HG03575 (cell line): ENCODE results near the gene P2RY1.
"Not testable (repeated sequence)": the region's sequence is repeated elsewhere in the genome, so short reads cannot be mapped to it uniquely, and the experiment has no call there.

ENCODE experiments used
- ATAC-seq: cut with Tn5 transposase; IDR thresholded peaks from one replicate; pipeline ENCODE4 v1.9.1; 2021; ENCODE audit not compliant: unreplicated experiment, insufficient number of reproducible peaks, low FRiP score; ENCODE audit errors: extremely low read depth

The P2RY1 gene

DNA sequence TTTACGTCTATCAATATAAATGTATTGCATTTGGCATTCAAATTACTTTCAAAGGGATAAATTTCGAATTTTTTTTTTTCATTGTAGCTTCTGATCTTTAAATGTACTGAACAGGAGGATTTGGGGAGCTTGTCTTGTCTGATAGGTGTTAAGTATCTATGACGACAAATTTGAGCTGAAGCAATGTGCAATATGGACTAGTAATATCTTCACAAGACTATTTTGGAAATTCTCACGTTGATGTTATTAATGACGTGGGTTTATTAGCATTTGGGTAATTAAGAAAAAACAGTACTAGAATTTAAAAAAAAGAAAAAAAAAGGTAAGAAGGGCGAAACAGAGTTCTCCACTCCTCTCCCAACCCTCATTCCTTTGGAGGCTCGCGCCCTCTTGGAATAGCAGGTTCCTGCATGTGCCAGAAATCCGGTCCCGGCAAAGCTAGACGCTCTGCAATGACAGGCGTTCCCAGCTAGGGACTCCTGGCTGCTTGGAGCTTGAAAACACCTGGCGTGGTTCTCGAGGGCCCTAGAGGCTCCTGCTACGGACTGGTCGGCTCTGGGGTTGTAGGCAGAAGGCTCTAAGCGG is 648 bp upstream of the P2RY1 start:
- ATAC-seq: no peak

DNA sequence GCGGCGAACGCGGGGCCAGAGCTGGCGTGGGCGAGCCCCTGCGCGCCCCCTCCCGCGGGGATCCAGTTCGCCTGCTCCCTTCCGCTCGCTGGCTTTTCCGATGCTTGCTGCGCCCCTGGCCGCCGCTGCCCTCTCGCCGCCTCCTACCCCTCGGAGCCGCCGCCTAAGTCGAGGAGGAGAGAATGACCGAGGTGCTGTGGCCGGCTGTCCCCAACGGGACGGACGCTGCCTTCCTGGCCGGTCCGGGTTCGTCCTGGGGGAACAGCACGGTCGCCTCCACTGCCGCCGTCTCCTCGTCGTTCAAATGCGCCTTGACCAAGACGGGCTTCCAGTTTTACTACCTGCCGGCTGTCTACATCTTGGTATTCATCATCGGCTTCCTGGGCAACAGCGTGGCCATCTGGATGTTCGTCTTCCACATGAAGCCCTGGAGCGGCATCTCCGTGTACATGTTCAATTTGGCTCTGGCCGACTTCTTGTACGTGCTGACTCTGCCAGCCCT is 721 bp downstream of the P2RY1 start:
- ATAC-seq: no peak

DNA sequence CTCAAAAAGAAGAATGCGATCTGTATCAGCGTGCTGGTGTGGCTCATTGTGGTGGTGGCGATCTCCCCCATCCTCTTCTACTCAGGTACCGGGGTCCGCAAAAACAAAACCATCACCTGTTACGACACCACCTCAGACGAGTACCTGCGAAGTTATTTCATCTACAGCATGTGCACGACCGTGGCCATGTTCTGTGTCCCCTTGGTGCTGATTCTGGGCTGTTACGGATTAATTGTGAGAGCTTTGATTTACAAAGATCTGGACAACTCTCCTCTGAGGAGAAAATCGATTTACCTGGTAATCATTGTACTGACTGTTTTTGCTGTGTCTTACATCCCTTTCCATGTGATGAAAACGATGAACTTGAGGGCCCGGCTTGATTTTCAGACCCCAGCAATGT is 1.3 kb downstream of the P2RY1 start:
- no peak for ATAC-seq

DNA sequence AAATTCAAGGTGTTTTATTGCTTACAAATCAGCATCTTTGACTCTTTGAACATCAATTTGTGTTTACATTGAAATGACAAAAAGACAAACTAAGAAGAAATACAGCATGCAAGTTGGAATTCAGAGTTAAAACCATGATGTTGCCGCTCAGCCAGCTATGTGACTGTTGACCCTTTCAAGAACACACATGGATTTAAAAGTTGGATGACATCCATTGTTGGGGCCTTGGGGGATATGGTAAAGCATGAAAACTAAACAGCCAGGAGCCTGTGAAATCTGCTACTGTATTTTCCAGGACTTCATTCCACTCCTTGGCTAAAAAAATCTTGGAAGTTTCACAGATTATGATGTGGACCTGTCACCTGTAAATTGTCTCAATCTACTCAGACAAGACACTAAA is 4.6 kb downstream of the P2RY1 start:
- ATAC-seq: no peak

DNA sequence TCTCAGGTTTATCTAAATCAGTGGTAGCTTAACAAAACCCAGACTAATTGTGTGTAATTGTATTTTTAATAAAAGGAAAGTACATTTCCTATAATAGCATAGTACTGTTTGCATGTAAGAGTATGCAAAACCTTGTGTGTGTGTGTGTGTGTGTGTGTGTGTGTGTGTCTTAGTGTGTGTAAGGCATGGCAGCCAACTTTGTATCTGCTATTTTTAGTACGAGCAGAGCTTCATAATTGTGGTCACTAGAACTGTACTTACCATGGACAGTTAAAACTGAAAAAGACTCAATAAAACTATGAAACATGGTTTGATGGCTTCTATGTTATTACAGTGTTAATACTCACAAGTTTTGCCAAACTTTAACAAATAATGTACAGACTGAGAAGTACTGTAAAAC is 6.2 kb downstream of the P2RY1 start:
- no peak for ATAC-seq

DNA sequence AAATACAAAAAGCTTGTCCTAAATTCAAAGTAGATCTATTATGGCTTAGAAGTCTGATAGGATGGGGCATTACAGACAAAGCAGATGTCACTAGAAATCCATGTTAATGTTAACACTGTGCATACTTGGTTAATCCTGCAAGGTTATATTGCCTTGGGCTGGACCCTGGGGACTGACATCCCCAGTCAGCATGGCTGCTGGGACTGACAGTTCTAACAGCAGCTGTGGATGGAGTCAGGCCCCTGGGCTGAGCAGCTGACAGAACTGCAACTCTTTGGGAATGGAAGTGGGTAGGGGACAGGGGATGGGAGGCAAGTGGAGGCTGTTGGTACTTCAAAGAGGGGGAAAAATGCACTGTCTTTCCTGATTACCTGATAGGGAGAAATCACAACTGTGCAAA is 7.5 kb downstream of the P2RY1 start:
- no peak for ATAC-seq

DNA sequence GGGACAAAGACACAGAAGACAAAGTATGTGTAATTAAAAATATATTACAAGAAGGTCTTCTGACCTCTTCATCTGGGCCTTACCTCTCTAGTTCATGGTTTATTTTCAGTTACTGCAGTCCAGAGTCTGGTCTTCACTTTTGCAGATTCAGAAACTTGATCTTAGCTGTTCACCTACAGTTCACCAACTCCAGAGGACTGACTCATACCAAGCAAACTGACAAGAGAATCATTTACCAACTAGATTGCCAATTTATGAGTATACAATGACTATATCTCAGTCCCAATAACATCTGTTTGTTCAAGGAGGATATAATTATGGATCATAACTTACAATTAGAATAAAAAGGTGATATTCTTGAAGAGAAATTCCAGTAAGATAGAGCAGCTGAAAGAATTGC is 9.0 kb downstream of the P2RY1 start:
- ATAC-seq: no peak

DNA sequence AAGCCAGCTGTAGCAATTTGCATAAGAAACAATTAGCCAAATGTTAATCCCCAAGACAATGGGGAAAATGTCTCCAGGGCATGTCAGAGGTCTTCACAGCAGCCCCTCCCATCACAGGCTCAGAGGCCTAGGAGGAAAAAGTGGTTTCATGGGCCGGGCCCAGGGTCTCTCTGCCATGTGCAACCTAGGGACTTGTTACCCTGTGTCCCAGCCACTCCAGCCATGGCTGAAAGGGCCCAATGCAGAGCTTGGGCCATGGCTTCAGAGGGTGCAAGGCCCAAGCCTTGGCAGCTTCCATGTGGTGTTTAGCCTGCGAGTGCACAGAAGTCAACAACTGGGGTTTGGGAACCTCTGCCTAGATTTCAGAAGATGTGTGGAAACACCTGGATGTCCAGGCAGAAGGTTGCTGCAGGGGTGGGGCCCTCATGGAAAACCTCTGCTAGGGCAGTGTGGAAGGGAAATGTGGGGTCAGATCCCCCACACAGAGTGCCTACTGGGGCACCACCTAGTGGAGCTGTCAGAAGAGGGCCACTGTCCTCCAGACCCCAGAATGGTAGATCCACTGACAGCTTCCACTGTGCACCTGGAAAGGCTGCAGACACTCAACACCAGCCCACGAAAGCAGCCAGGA is 11.8 kb downstream of the P2RY1 start:
- ATAC-seq: not testable (repeated sequence)

DNA sequence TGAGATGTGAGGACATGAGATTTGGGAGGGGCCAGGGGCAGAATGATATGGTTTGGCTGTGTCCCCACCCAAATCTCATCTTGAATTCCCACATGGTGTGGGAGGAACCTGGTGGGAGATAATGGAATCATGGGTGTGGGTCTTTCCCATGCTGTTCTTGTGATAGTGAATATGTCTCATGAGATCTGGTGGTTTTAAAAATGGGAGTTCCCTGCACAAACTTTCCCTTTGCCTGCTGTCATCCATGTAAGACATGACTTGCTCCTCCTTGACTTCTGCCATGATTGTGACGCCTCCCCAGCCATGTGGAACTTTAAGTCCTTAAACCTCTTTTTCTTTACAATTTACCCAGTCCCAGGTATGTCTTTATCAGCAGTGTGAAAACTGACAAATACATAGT is 12.7 kb downstream of the P2RY1 start:
- not testable (repeated sequence) for ATAC-seq

DNA sequence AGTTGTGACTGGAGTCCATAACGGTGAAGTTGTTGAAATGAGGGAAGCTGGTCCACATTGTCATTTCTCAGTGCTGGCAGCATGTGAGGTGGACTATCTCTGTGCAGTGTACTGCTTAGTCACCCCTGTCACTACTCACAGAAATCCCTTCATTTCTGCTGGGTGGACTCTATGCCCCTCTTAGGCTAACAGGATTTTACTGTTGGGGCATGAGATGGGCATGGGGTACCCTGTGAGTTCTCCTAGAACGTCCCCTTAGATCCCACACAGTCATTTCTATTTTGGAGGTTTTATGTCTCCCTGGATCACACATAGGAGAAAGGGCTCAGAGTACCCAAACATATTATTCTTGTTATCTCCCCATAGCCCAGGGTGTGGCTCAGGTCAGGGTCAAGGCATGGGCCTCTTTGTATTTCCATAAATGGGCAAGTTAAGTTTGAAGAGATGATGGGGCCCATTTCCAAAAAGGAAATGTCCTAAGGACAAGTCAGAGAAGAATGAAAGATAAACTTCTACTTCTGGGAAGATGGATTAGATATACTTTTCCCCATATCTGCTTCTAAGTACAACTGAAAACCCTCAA is 15.2 kb downstream of the P2RY1 start:
- no peak for ATAC-seq

DNA sequence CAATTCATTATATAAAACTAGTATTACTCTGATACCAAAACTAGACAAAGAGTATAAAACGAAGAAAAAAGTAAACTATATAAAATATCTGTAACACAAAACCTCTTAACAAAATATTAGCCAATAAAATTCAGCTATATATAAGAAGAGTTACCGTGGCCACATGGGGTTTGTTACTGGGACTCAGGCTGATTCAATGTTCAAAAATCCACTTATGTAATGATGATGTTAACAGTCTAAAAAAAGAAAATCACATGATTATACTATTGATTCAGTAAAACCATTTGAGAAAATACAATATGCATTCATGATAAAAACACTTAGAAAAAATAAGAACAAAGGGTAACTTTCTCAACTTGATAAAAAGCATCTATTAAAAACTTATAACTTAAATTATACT is 18.3 kb downstream of the P2RY1 start:
- no peak for ATAC-seq

DNA sequence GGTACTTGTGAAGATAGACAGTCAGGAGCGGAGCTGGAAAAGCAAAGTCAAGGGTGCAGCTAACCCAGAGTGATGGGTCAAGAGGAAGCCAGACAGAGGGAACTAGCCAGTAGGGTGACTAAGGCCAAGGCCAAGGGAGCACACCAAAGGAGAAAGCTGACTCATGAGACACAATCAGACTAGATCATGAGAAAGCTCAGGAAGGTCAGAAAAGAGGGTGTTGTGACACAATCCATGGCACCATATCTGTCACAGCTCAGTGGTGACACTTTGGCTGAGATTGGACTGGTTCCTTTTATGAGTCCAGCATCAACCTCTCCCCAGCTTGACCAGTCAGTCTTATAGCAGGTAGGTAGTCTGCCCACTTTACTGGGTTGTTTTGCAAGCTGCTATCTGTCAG is 22.2 kb downstream of the P2RY1 start:
- no peak for ATAC-seq

DNA sequence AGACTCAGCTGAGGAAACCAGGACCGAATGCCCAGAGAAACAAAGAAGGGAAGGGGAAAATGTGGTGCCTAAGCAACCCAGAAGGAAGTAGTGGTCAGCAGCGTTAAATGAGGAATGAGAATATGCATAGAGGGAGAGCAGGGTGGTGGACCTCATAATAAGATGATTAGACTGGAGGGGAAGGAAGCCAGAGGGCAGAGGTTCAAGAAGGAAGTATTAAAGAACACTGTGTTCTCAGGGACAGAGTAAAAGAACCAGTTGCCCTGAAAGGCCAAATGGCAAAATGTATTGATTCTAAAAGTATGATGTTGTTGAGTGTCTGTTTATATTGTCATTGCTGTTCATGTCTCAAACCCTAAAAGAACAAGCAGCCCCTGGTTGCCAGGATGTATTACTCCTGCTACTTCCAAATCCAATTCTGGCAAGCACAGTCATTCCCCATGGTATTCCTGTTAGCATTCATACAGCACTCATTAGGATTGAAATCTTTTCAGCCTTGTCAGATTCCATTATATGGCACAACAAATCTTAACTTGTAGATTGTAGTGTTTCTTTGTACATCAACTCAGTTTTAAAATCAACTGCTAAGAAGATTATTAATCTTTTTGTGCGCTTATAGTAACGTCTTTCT is 23.4 kb downstream of the P2RY1 start:
- ATAC-seq: no peak

DNA sequence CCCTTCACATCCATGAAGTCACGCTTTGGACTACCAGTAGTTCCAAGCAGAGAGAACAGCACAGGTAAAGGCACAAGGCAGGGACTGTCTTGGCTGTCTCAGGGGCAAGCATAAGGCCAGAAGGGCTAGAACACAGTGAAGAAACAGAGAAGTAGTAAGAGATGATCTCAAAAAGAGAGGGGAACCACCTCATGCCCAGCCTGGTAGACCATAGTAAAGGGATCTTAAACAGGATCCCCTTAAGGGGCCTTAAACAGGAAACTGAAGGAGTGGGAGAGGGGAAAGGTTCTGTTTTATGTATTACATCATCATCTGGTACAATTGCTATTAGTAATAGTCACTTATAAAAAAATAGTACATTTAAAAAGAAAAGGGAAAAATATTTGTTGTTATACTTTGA is 25.8 kb downstream of the P2RY1 start:
- no peak for ATAC-seq

DNA sequence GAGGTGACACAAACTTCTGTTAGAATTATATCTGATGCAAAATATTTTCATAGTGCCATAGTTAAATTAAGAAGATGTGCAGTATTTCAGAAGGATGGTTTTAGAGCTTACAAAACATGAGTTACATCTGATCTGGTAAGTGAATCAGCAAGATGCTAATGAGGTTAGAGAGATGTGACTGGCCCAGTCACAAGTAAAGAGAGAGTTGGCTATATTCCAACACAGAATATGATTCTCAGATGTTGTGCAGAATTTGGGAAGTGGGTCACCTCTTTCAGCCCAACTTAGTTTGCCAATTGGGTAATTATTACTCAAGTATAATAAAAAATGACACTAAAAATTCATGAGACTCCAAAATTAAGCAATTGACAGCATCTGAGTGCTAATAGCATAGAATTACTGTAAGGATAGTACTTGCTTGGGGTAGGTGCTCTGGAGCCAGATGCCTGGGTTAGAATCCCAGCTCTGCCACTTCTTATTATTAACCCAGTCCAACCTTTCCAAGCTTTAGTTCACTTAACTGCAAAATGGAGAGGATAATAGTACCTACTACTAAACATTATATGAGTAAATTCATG is 30.8 kb downstream of the P2RY1 start:
- ATAC-seq: no peak

DNA sequence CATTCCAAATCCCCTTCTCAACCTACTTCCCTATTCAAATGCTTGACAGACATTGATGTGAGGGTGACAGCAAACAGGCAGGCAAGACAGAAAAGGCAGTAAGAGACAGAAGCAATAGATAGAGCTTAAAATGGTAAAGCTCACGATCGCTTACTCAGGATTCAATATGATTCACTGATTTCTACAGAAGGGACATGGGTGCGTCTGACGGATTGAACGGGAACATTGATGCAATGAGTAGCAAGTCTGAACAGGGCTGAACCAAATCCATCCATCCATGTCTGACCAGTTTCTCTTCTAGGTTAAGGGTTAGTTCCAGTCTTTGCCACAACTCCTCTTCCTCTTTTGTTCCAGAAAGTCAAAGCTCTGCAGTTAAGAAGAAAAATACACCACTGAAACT is 35.1 kb downstream of the P2RY1 start:
- no peak for ATAC-seq

DNA sequence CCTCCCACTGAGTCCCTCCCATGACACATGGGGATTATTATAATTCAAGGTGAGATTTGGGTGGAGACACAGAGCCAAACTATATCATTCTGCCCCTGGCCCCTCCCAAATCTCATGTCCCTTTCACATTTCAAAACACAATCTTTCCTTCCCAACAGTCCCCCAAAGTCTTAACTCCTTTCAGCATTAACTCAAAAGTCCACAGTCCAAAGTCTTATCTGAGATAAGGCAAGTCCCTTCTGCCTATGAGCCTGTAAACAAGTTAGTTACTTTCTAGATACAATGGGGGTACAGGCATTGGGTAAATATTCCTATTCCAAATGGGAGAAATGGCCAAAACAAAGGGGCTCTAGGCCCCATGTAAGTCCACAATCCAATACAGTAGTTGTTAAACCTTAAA is 38.4 kb downstream of the P2RY1 start:
- not testable (repeated sequence) for ATAC-seq

DNA sequence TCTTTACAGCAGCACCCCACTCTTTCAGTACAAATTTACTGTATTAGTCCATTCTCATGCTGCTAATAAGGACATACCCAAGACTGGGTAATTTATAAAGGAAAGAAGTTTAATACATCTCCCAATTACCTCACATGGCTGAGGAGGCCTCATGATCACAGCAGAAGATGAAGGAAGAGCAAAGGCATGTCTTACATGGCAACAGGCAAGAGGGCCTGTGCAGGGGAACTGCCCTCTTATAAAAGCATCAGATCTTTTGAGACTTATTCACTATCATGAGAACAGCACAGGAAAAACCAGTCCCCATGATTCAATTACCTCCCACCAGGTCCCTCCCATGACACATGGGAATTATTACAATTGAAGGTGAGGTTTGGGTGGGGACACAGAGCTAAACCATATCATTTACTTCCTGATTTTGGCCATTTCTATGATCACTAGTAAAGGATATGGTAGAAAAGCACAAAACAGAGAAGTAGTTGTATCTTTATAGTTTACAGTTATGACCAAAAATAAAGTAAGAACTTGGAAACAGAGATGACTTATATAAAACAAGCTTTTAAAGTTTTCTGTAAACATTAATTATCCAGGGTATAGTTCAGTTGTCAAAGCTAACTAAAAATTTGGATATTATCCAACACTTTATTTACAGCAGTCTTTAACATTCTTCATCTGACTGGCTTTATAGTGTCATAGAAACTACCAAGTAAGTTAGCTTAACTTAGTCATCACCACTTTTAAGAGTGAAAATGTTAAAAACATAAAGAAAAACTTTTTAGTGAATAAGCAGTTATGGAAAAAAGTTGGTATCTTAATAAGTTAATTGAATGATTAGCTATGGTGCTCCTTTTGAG is 40.2 kb downstream of the P2RY1 start:
- no peak for ATAC-seq

DNA sequence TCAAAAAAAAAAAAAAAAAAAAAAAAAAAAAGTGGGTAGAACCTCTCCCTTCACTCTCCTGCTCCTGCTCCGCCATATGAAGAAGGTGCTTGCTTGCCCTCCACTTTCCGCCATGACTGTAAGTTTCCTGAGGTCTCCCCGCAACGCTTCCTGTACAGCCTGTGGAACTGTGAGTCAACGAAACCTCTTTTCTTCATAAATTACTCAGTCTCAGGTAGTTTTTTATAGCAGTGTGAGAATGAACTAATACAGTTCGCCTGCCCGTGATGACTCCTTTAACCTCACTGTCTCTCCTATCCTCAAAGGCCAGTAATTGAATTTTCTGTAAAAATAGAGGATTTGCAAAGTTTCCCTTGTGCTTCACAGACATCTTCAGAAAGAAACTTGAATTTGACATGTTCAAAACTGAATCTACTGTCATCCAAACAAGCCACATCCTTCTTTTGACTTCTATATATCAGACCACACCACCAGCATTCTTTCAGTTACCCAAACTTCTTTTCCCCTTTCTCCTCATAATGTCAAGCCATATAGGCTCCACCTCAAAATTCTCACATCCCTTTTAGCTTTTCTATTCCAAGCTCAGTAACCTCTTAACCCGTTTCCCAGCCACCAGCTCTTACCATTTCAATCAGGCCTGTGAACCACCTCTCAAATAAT is 44.3 kb downstream of the P2RY1 start:
- ATAC-seq: no peak
